HG02981 (cell line): ENCODE data around the gene CHST4.
"Not testable (repeated sequence)": the region's sequence is repeated elsewhere in the genome, so short reads cannot be mapped to it uniquely, and the experiment has no call there.

Source experiments
- ATAC-seq: cut with Tn5 transposase; IDR thresholded peaks from one replicate; pipeline ENCODE4 v1.9.1; 2021; ENCODE audit warnings: mild to moderate bottlenecking, moderate library complexity; ENCODE audit not compliant: unreplicated experiment

CHST4 gene

DNA sequence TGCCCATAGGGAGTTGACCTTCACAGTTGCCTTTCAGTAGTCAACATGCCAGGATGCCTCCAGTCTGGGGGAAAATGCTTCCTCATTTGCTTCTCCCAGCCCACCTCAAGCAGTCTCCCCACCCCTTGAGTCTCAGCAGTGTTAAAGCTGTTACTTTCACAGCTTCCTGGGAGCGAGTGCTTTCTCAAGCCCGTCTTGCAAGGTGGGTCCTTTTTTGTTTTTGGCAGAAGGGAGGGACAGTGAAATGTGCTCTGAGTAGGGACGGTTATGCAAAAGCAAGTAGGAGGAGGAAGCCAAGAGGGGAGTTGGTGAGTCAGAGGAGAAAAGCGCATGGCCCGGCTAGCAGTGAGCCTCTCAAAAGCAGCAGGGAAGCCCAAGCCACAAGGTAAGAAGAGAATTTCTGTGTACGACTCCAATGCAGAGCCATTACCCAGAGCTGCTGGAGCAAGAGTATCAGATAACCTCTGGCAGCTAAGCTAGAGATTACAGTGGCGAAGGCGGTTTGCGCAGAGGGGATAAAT, at the start of gene CHST4:
TSS of gene CHST4 (plus strand) at position 316 of the 521 bp plus-strand sequence. CDS start 10,252 bp downstream, outside the sequence.
- no peak for ATAC-seq

DNA sequence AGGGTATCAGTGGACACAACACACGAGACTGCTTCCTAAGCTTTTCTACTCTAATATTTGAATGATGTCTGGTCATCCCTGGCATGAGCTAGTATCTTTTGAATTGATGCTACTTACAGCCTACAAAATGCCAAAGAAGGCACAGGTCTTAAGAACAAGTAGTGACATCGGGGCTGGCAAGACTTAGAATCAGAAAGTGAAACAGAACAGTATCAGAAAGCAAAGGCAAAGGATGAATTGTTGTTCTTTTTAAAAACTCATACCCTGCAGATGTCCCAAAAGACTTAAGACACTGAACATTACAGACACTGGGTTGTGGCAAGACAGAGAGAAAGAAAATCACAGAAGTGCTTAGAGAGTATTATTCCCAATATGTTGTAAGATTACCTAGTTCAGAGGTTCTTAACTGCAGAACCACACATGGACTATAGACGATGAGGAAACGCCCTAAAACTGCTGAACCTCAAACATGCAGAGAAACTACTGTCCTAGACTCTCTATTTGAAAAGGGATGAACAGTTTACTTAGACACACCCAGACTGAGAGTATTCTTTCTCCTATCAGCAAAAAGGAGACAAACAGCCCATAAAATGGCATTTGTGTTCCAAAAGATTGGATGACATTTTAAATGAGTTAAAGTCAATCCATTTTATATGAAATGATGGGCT, 49.6 kb upstream of the CHST4 start:
- ATAC-seq, result no peak

DNA sequence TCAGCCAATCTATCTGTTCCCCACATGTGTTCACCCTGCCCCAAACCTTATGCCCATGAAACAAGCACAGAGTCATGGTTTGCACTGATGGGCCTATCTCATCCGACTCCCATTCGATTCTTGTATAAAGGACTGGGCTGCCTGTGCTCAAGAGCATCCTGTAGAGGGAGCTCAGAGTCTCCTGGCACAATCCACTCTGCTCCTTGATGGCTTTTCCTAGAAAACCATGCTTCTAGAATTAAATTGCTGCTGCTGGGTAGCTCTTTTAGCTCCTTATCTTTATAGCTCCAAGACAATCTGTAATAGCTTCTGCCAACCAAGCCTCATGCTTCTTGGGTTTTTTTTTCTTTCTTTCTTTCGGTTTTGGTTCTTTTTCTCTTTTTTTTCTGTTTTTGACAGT, 46.8 kb upstream of the CHST4 start:
- ATAC-seq, result no peak

DNA sequence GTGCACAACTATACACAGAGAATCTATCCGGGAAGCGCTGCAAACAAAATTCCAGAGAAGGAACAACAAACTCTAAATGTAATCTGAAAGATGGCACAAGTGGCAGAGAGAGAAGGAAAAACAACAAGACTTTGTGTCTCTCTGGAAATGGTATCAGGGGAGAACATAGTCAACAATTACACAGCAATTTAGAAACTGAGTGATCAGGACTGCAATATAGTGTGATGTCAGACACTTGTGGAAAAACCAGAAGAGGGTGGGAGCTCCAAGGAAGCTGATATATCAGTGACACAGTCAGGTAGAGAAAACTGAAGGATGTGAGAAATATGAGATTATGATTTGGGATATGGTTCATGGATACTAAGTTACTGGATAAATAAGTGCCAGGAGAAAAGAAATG, 45.3 kb upstream of the CHST4 start:
- ATAC-seq, result no peak

DNA sequence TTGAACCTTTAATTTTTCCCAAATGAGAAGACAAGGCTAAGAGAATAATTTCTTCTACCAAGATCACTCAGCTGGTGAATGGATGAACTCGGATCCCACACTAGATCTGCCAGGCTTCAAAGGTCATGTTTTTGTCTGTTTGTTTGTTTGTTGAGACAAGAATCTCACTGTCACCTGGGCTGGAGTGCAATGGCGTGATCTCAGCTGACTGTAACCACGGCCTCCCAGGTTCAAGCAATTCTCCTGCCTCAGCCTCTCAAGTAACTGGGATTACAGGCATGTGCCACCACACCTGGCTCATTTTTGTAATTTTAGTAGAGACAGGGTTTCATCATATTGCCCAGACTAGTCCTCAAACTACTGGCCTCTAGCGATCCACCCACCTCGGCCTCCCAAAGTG, 43.7 kb upstream of the CHST4 start:
- ATAC-seq, result no peak

DNA sequence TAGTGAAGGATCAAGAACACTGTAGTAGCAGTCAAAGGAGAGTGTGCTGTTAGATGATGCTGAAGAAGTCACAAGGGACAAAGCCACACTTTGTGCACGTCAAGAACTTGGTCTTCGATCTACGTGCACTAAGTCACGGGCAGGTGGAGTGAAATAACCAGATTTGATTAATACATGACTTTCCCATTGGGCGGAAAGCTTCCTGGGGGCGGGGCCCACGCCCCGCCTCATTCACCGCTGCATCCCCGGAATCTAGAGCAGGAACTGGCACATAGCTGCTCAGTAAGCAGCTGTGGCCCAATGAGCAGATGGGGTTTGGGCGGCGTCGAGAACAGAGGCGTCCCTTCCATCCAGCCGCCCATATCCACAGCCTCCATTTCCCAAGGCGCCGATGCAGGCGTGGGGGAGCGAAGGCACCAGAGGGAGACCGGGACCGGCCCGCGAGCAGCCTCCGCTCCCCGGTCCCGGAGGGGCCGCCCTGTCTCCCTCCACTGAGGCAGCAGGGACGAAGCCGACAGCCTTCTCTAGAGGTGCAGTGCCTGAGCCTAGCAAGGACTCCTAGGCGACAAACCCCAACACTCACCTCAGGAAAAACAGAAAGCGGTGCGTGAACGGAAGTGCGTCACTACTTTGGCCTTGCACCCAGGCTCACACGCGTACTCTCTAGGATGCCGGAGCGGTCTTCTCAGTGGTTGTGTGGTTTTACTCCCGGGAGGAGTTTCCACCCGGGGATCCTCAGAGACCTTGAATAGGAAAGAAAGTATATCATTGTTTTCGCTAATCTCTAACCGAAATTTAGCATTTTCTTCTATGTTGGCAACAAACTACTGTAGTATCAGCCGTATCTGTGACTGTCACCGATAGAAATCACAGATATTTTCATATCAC, 42.0 kb upstream of the CHST4 start:
- ATAC-seq, result peak; percentile 90

DNA sequence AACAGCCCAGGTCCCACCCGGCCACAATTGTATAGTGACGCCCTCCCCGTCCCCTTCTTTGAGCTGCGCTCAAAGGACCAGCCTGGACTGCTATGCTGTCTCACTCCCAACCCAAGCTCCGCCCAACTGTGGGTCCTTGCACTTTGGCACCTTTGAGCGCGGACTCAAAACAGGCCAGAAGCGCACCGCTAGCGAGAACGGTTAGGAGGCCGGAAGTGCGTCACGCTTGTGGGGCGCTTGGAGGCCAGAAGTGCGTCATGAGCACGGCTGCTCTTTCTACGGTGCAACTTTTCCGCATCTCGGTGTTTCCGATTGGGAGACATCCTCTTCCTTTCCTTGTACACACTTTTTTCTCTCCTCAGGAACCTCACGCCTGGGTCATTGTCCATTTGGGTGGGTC, 37.1 kb upstream of the CHST4 start, which contains the start of gene ZNF19:
TSS of gene ZNF19 (minus strand) at position 203 of the 400 bp plus-strand sequence. CDS start 7,210 bp downstream, outside the sequence.
- no peak for ATAC-seq

DNA sequence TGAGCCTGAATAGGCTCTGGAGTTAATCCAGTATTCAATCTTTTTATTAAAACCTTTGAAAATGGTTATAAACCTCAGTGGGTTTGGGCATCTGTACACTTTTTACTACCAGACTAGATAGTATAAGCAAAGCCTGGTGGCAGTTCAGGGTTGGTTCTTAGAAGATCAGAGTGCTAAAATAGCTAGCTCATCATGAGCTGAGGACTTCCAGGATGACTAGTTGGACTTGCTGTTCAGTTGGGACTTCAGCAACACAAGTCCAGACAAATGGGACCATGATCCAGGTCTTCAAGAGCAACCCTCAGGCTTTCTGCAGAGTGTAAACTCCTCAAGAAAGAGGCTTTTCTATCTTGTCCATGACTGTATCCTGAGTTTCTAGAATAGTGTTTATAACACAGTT, 35.9 kb upstream of the CHST4 start:
- ATAC-seq, result no peak

DNA sequence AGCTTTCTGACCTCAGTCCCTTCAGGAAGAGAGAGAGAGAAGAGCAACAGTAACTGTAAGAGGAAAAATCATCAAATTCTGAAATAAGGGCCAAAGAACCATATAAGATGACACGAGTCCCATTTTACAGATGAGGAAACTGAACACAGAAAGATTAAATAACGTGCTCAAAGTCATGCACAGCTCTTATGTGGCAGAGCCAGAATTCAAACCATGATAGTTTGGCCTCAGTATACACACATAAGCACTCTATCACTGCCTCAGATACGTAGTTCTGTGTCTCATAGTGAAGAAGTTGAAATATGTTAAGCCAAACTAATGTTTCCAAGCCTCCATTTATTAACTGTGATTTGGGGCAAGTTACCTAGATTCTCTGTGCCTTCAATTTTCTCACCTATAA, 35.2 kb upstream of the CHST4 start:
- ATAC-seq, result no peak

DNA sequence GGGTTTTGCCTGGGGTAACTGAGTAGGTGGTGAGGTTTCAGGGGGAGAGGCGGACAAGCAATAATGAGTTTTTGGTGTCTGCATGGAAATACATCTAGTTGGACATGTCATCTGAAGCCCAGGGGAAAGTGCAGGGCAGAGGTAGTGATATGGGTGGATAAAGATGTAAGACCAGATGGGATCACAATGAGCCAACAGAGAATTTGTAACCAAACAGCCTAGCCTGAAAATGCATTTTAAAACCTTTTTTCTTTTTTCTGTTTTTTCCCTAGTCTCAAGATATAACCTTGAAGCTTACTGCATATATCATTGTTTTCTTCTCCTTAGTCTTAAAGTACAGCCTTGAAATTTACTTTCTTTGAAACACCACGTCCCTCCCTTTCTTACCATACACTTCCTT, 33.4 kb upstream of the CHST4 start:
- no peak for ATAC-seq

DNA sequence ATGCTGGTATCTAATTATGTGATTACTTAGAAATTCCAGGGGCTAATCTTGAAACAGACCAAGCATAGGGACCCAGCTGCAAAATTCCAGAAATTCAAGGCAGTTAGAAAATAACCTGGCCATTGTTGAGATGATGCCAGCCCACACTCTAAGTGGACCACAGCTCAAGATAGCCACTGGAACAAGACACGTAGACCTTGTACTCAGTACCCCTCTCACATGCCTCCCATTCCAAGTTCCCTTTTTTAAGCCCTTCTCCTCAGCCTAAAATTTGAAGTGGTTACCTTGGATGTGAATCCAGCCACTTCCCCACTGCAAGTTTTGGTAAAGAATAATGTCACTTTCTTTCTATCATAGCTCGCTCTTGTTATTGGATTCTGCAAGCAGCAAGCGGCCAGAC, 33.0 kb upstream of the CHST4 start:
- no peak for ATAC-seq

DNA sequence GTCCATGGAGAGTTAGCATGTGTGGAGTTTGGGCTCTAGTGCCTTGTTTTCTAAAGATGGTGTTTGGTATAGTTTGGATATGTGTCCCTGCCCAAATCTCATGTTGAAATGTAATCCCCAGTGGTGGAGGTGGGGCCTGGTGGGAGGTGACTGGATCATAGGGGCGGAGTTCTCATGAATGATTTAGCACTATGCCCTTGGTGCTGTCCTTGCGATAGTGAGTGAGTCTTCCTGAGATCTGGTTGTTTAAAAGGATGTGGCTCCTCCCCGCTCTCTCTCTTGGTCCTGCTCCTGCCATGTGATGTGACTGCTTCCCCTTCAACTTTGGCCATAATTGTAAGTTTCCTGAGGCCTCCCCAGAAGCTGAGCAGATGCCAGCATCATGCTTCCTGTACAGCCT, 28.2 kb upstream of the CHST4 start:
- ATAC-seq, result no peak

DNA sequence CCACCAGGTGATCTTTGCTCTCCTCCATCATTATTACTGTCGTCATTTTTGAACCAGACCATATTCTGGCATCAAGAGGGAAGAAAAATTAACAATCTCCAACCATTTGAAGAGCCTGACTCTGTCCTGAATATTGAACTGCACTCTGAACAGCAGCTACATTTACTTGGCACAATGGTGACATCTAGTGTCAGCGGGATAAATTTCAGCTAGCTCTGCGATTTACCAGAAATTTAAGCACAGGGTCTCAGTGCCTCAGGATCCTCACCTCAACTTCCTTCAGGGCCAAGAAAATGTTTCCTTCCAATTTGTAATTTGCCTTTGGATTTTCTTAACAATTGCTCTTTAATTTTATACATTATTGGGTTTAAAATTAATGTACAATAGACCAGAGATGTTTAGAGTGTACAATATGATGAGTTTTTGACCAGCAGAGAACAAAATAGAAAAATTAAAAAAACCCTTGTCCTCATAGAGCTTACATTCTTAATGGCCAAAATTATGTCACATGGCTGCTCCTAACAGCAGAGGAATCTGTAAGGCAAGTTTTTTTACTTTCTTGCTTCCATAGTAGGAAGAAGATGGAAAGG, 26.4 kb upstream of the CHST4 start:
- peak; percentile 68 for ATAC-seq

DNA sequence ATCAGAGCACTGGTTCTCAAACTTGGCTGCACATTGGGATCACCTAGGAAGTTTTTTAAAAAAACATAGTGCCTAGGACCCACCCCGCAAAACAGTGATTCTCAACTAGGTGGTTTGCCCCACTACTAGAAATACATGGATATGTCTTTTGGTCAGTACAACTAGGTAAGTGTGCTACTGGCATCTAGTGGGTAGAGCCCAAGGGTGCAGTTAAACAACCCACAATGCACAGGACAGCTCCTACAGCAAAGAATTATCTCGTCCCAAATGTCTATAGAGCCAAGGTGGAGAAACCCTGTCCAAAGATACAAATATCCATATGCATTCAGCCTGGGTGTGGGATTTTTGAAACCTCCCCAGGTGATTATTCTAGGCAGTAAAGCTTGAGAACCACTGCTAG, 25.3 kb upstream of the CHST4 start:
- no peak for ATAC-seq

DNA sequence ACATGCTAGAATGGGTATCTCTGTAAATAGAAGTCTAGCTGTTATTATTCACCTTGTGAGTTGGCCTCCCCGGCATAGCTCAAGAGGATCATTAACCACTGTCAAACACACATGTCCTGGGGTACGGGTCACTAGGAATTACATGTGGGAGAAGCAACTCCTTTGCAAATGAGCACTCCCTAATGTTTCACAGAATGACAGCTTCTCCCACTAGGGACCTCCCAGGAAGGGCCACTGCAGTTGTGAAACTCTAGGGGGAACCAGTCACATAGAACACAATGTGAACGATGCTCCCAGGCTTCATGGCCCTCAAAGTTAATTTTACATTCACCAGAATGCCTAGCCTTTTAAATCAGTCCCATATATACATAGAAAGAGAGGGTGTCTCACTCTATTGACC, 24.7 kb upstream of the CHST4 start:
- ATAC-seq, result no peak

DNA sequence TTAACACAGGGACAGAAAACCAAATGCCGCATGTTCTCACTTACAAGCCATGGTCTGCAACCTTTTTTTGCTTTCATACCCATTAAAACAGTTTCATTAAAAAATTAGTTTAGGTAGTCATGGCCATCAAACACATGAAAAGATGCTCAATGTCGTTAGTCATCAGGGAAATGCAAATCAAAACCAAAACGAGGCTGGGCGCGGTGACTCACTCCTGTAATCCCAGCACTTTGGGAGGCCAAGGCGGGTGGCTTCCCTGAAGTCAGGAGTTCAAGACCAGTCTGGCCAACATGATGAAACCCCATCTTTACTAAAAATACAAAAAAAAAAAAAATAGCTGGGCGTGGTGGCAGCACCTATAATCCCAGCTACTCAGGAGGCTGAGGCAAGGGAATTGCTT, 22.2 kb upstream of the CHST4 start:
- ATAC-seq, result not testable (repeated sequence)

DNA sequence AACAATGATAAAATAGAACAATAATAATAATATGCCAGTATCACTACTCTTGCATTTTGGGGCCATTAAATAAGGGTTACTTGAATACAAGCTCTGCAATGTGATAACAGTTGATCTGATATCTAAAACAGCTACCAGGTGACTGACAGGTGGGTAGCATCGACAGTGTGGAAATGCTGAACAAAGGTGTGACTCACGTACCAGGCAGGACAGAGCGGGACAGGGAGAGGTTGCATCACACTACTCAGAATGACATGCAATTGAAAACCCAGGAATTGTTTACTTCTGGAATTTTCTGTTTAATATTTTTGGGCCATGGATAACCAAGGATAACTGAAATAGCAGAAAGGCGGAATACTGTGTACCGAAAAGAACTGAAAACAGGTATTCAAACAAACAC, 21.3 kb upstream of the CHST4 start:
- no peak for ATAC-seq

DNA sequence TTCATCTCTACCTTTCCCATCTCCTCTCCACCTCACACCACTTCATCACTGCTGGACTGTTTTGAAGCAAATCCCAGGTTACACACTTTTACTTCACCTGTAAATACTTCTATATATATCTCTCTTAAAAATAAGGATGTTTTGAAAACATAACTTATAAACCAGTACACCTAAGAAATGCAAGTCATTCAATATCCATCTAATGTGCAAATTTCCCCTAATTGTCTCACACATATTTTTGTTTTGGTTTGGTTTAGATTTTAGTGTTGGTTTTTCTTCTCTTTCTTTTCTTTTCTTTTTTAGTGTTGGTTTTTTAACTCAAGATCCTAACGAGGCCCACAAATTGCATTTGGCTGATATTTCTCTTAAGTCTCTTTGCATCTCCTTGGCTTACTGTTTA, 19.2 kb upstream of the CHST4 start:
- no peak for ATAC-seq

DNA sequence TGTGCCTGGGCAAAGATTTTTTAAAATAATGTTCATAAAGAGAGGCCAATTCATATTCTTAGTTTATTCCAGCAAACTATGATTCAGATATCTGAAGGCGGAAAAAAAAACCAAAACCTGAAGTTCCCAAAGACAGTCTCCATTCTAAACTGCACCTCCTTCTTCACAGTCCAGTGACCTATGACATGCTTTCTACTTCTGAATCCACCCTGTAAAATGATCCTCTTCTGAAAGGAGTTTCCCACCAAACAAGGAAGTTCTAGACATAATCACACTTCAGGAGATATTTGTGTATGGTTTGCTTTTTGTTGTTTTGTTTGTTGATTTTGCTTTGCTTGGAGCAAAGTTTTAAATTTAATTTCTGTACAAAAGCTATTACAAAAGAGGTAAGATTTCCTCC, 12.9 kb upstream of the CHST4 start:
- ATAC-seq, result no peak

DNA sequence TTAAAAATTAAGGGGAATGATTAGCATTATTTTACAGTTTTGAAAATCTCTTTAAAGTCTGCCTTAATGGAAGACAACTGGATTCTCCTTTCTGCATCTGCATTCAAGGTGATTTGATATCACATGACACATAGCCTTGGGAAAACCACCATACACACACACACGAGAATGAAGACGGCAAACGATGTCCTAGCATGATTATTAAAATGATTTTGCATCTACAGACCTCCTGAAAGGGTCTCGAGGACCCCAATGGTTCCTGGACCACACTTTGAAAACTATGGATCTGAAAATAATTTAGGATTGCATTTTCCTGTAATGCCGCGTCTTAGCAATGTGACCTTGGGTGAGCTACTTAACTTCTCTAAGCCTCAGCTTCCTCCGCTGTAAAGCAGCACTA, 11.8 kb upstream of the CHST4 start:
- no peak for ATAC-seq

DNA sequence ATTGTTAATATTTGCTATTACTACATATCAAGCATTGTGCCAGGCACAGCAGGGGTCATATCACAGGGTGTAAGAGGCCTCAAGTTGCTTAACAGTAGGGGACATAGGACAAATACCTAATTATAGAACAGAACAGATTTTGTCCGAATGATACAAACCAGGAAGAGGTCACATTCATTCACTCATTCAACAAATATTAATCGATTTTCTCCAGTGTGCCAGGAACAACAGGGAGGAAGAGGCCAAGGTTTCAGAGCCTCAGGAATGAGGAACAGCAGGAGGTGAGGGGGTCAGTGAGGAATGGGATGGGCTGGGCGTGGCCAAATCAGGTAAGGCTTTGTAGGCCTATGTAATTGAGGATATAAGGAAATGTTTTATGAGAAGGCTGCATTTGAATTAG, 11.2 kb upstream of the CHST4 start:
- ATAC-seq, result no peak

DNA sequence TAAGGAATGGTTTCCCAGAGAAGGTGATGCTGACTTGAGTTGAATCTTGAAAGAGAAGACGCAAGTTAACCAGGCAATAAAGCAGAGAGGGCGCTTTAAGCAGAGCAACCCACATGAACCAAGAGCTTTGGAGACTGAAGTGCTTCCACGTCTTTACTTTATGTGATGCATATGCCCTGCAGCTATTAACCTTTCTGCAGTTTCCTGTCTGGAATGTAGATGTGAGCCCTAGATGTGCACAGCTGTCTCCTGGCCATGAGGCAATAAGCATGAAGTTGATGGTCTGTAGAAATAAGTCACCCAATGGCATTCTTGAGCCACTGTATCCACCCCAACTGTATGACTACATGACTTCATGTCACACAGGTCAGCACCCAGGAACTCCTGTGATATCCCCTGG, 5.7 kb upstream of the CHST4 start:
- no peak for ATAC-seq
